HG03571 (cell line): ENCODE data around the gene GJB4.

Experiments
- ATAC-seq: cut with Tn5 transposase; IDR thresholded peaks from one replicate; pipeline ENCODE4 v1.9.1; 2021; ENCODE audit not compliant: unreplicated experiment

GJB4 gene

DNA sequence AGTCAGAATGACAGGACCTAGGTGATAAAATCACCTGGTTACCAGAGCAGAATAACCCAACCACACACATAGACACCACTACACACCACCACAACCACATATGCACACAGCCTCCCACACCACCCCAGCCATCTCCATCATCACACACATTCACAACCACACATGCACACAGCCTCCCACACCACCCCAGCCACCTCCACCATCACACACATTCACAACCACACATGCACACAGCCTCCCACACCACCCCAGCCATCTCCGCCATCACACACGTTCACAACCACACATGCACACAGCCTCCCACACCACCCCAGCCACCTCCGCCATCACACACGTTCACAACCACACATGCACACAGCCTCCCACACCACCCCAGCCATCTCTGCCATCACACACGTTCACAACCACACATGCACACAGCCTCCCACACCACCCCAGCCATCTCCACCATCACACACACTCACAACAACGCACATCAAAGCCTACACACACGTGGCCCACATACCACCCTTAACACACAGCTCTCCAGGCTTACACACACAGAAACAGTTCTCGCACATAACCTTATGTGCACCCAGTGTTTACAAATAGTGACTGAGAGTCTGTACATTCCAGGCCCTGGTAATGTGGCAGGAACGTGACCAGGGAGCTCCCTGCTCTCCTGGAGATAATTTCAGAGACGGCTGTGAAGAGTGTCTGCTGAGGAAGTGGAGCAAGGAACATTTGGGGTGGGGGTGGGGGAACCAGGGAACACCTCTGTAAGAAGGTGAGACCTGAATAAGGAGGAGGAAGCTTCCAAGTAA is 18.2 kb downstream of the GJB4 start:
- ATAC-seq, result no peak

DNA sequence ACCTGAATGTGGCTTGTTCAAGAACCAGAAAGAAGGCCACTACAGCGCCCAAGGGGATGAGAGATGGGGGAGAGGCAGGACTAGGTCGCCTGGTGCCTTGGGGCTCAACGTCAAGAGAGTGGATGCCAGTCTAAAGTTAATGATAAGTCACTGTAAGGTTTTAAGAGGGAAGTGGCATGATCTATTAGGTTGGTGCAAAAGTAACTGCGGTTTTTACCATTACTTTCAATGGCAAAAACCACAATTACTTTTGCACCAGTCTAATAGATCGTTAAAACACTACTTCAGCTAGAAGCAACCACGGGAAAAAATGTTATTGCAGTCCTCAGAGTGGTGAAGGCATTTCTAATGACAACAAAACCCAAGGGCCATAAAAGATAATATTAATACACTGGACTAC is 18.8 kb downstream of the GJB4 start:
- no peak for ATAC-seq

- ATAC-seq, result no peak
These were observed 19.5 kb downstream of the GJB4 start for GRCh38 chr1:34779005-34779404.

DNA sequence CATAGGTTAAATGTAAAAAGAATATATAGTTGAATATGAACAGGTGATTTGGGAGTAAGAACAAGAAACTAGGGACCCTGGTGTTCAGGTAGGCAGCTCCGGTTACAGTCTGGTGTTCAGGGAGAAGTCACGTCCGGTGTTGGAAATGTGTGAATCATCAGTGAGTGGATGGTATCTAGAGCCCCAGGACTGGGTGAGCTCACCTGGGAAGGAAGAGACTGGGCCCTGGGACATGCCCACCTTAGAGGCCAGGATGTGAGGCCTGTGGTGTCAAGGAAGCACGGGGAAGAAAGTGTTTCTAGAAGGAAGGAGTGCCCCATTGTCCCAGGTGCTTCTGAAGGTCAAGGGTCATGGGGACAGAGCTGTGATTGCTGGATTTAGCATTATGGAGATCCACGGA is 20.0 kb downstream of the GJB4 start:
- ATAC-seq, result no peak

DNA sequence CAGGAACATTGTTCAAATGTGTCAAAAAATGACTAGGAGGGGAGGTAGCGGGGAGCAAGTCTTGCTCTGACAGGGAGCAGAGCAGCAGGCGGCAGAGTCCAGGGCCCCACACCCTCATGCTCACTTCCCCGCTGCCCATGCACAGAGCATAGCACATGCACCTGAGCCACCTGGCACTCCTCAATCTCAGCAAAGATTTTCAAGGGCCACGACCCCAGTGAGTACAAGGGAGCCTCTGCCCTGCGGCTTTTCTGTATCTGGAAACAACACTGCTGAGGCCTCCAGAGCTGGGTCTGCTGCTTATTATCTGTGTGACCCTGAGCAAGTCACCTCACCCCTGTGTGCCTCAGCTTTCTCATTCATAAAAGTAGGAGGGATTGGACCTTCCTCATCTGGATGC is 20.4 kb downstream of the GJB4 start:
- ATAC-seq, result no peak

DNA sequence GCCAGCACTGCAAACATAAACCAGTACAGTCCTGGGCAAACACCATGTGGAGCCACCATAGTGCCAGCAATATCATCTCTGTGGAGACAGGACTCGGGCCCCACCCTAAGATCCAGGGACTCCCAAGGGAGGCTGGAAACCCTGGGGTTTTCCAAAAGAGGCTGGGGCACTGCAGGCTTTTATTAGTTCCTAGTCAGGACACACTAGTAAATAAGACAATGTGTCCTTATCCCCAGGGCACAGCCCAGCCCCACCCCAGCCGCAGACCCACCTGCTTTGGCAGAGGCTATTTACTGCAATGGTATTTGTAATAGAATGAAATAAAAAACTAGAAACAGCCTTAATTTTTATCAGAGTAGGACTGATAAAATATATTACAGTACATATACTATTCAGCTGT is 21.0 kb downstream of the GJB4 start:
- no peak for ATAC-seq

GRCh38 chr1:34781071-34781843 is 21.7 kb downstream of the GJB4 start, which contains the start of gene GJB3:
Gene GJB3, plus strand, starts transcription at chr1:34781214. Its CDS starts 3,549 bp downstream, at chr1:34784763.
- ATAC-seq, result no peak

DNA sequence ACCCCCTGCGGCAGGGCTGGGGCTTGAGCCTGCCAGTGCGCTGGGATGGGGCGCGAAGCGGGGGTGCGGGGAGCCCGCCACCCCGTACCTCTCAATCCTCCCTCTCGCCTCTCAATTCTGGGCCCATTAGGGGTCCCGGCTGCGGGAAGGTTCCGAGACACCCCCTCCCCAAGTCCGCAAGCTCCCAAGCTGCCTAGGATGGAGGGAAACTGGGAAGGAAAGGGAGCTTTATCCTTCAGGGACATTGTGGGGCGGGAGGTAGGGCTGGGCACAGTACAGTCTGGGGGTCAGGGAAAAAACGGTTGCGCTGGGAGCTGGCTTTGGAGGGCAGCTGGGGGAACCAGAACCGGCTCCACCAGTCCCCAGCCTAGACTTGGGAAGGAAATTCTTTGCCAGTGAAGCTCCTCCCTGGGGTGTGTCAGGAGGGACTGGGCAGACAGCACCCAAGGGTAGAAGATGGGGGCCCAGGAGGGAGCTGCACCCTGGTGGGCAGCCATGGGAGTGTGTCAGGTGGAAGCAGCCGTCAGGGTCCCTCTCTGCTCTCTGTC is 22.4 kb downstream of the GJB4 start:
- ATAC-seq, result no peak

DNA sequence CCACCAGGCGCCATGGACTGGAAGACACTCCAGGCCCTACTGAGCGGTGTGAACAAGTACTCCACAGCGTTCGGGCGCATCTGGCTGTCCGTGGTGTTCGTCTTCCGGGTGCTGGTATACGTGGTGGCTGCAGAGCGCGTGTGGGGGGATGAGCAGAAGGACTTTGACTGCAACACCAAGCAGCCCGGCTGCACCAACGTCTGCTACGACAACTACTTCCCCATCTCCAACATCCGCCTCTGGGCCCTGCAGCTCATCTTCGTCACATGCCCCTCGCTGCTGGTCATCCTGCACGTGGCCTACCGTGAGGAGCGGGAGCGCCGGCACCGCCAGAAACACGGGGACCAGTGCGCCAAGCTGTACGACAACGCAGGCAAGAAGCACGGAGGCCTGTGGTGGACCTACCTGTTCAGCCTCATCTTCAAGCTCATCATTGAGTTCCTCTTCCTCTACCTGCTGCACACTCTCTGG is 25.2 kb downstream of the GJB4 start:
- no peak for ATAC-seq

DNA sequence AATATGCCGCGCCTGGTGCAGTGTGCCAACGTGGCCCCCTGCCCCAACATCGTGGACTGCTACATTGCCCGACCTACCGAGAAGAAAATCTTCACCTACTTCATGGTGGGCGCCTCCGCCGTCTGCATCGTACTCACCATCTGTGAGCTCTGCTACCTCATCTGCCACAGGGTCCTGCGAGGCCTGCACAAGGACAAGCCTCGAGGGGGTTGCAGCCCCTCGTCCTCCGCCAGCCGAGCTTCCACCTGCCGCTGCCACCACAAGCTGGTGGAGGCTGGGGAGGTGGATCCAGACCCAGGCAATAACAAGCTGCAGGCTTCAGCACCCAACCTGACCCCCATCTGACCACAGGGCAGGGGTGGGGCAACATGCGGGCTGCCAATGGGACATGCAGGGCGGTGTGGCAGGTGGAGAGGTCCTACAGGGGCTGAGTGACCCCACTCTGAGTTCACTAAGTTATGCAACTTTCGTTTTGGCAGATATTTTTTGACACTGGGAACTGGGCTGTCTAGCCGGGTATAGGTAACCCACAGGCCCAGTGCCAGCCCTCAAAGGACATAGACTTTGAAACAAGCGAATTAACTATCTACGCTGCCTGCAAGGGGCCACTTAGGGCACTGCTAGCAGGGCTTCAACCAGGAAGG is 25.8 kb downstream of the GJB4 start:
- no peak for ATAC-seq

DNA sequence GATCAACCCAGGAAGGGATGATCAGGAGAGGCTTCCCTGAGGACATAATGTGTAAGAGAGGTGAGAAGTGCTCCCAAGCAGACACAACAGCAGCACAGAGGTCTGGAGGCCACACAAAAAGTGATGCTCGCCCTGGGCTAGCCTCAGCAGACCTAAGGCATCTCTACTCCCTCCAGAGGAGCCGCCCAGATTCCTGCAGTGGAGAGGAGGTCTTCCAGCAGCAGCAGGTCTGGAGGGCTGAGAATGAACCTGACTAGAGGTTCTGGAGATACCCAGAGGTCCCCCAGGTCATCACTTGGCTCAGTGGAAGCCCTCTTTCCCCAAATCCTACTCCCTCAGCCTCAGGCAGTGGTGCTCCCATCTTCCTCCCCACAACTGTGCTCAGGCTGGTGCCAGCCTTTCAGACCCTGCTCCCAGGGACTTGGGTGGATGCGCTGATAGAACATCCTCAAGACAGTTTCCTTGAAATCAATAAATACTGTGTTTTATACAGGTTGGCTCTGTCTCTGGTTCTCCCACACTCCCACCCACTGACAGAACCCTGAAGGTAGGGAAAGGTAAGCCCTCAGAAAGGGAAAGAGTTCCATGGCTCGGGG is 26.4 kb downstream of the GJB4 start:
- no peak for ATAC-seq

GRCh38 chr1:34786521-34787325 is 27.2 kb downstream of the GJB4 start:
- ATAC-seq, result peak; percentile 68

GRCh38 chr1:34787461-34788420 is 28.2 kb downstream of the GJB4 start:
- ATAC-seq, result no peak

DNA sequence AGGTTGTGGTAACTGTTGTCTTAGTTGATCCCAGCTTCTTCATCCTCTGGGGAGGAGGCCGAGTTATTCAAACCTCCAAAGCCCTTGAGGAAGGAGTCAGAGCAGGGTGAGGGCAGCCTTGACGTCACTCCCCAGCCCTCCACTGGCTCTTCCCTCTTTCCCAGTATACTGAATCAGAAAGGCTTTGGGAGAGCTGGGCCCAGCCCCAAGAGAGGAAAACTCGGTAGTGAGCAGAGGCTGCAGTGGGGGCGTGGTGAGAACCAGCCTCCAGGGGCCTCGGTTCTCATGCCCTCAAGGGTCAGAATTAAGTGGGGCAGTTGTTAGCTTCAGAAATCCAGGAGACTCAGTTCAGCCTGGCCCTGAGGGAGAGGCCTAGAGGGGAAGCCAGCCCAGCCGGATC is 31.4 kb downstream of the GJB4 start:
- no peak for ATAC-seq

GRCh38 chr1:34792424-34792823 is 32.9 kb downstream of the GJB4 start:
- ATAC-seq, result no peak

- ATAC-seq, result no peak
These were observed 33.6 kb downstream of the GJB4 start, which contains the start of gene GJA4 for GRCh38 chr1:34792868-34793727. Gene GJA4, plus strand, starts transcription at chr1:34792999. Its CDS starts 1,215 bp downstream, at chr1:34794214.

- ATAC-seq, result no peak
These were observed 34.7 kb downstream of the GJB4 start for GRCh38 chr1:34794001-34794789.
